GM19238 (cell line): ENCODE results near the gene PEPD.

Experiments used
- DNase-seq: peaks from one replicate; pipeline ENCODE4 v3.0.0; 2011; ENCODE audit warnings: low spot score; ENCODE audit not compliant: insufficient read length

PEPD gene

DNA sequence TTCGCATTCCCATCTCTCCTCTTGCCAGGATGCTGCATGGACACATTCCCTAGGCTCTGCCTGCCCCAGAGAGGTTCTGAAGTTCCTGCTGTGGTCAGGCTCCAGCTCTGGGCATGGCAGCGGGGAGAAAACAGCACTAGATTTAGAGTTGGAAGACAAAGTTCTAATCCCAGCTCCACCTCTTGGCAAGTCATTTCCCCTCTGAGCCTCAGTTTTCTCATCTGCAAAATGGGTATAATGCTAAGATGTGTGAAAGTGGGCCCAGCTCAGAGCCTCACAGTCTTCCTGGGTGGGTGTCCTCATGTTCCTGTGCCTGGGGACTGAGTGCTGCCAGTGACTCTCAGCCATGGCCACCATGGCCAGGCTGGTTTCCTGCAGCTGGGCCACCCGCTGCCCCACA is 9.6 kb downstream of the PEPD start:
- DNase-seq = no peak

- no peak for DNase-seq
These were observed 10.2 kb downstream of the PEPD start for GRCh38 chr19:33511346-33511745.

DNA sequence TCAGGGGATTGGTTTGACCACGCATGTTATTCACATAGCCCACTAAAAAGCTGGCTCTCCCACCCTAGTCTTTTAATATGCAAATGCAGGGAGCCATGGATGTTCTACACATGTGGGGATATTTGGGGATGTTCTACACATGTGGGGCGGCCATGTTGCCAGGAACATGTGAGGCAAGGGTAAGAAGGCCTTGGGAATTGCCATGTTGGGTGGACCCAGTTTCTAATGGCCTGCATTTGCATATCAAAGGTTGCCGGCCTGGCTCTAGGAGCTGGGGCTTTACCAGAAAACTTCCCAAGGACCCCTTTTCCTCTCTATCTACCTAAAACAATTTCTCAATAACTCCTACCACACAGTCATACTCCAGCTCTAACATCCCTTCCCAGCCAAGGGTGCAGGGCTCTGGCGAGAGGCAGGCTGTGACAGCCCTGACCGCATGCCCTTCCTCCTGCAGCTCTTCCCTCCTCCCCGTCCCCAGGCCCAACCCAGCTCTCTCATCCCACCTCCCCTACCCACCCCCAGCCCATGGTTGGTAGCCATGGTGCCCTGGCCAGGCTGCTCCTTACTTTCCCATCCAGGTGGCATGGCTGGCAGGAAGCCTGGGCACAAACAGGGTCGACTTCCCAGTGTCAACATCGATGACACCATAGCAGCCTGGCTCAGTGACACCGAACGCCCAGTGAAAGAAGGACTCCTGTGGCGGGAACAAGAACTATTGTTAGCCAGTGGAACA is 11.0 kb downstream of the PEPD start:
- no peak for DNase-seq

DNA sequence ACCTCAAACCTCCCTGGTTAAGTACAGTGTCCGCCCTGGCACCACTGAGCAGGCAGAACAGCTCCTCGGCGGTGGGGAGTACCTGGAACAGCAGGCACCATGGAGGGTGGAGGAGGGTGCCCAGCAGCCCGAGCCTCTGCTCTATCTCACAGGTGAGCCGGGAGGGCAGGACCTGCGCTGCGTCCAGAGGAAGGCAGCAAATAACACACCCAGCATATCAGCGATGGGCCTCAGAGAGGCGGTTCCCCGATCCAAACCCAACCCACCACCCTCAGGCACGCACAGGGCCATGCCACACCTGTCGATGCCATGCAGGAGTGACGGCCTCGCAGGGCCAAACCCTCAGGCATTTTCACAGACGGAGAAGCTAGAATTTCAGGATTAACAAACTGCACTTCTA is 11.8 kb downstream of the PEPD start:
- no peak for DNase-seq

- no peak for DNase-seq
These were observed 12.5 kb downstream of the PEPD start for GRCh38 chr19:33508941-33509614.

DNA sequence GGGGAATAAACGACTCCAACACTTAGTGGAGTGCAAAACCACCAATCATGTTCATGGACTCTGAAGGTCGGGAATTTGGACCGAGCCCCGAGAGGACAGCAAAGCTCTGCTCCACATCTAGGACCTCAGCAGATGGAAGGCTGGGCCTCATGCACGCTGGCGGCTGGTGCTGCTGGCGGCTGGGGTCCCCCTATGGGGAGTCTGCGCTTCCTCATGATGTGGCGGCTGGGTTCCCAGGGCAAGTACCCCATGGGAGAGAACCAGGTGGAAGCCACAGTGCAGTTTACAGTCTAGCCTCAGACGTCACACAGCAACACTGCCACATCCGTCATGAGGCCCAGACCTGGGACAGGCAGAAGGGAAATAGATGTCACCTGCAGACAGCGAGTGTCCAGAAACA is 13.2 kb downstream of the PEPD start:
- no peak for DNase-seq

- no peak for DNase-seq
These were observed 13.6 kb downstream of the PEPD start for GRCh38 chr19:33508009-33508408.

DNA sequence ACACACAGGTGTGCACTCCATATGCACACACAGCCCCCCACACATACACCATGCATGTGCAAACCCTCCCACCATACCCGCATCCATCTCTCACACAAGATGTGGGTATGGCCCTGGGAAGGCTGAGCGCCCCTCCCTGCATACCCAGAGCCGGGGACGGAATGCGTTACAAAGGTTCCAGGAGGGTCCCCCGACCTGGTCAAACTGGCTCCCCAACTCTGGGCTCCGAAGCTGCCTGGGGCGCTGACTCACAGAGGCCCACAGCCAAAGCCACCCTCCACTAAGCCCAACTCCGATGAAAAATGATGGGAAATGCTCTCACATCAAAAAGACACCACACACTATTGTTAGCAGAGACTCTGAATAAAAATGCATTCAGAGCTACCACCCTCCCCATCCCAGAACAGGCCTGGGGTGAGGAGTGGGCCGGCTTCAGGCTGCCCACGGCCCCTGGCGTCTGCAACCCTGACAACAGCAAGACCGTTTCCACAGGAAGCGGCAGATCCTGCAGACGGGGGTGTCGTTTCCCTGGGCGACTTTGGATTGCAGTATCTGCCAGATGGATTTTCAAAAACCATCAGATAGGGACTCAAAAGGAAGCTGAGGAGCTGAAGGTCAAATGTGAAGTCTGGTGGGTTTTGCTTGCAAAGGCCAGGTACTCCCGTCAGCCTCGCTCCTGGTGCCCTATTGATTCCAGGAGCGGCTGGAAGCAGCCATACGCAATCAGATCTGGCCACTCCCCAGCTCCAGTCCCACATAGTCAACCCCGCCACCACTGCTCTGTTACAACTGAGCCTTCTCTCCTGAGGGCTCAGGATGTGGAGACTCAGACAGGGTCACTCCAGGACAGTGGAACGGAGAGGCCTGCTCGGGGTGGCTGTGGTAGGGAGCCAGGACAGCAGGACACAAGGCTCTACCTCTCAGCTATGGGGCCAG is 14.3 kb downstream of the PEPD start:
- DNase-seq = no peak

GRCh38 chr19:33506498-33506897 is 15.1 kb downstream of the PEPD start:
- no peak for DNase-seq

DNA sequence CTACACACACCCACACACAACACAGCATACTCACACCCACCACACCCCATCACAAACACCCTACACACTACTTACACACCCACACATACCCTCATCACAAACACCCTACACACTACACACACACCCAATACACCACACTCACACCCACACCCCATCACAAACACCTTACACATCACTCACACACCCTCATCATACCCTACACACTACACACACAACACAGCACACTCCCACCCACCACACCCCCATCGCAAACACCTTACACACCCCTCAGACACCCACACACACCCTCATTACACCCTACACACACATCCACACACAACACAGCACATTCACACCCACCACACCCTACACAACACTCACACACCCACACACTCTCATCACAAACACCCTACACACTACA is 15.8 kb downstream of the PEPD start:
- DNase-seq = no peak

GRCh38 chr19:33505148-33505547 is 16.4 kb downstream of the PEPD start:
- no peak for DNase-seq

DNA sequence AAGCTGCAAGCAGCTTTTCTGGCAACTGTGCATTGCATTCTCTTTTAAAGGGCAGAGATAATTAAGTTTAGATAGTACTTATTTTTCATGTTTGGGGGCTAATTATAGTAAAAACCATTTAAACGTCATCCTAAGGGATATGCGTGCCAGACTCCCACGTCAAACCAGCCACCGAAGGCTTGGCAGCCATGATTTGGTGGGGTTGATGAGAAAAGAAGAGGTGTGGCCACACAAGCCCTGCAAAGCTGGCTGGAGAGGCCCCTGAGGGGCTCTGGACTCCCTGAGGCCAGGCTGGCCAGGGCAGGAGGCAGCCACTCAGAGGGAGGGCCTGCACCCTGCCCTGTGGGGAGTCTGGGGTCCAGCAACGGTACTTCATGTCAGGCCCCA is 17.5 kb downstream of the PEPD start:
- DNase-seq = no peak

- DNase-seq = no peak
These were observed 18.0 kb downstream of the PEPD start for GRCh38 chr19:33503433-33504057.

GRCh38 chr19:33503030-33503429 is 18.6 kb downstream of the PEPD start:
- no peak for DNase-seq

GRCh38 chr19:33502521-33502920 is 19.1 kb downstream of the PEPD start:
- DNase-seq = no peak

GRCh38 chr19:33501693-33502356 is 19.8 kb downstream of the PEPD start:
- DNase-seq = no peak

DNA sequence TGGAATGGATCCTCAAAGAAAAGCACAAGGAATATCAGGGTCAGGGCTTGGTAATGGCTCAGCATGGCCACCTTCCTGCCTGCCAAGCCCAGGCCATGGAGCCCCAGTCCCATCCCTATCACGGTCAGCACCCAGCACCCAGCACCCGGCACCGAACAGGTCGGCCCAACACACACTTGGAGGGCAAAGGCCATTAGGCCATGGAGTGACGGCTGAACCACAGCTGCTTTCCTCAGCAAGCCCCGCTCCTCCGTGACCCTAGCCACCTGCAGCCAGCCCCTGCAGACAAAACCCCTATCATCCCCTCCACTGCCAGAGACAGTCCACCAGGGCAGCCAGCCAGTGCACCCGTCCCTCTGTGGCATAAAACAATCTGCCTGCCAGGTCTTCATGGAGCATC is 20.6 kb downstream of the PEPD start:
- no peak for DNase-seq

DNA sequence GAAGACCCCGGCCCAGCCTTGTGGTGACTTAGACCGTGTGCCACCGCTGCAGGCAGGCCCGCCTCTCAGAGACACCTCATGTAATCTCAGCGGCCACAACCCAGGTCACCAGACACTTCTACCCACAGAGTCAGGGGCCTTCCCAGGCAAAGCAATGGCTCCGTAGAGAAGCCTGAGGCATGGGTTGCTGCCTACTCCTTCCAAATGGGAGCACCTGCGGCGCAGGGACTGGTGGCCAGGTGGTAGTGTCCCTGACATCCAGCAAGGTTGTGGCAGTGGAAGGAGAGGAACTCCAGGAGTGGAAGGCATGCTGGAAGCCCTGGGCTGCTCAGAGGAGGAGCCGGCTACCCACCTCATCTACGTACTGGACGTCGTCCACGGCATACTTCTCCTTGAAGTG is 21.0 kb downstream of the PEPD start:
- no peak for DNase-seq

DNA sequence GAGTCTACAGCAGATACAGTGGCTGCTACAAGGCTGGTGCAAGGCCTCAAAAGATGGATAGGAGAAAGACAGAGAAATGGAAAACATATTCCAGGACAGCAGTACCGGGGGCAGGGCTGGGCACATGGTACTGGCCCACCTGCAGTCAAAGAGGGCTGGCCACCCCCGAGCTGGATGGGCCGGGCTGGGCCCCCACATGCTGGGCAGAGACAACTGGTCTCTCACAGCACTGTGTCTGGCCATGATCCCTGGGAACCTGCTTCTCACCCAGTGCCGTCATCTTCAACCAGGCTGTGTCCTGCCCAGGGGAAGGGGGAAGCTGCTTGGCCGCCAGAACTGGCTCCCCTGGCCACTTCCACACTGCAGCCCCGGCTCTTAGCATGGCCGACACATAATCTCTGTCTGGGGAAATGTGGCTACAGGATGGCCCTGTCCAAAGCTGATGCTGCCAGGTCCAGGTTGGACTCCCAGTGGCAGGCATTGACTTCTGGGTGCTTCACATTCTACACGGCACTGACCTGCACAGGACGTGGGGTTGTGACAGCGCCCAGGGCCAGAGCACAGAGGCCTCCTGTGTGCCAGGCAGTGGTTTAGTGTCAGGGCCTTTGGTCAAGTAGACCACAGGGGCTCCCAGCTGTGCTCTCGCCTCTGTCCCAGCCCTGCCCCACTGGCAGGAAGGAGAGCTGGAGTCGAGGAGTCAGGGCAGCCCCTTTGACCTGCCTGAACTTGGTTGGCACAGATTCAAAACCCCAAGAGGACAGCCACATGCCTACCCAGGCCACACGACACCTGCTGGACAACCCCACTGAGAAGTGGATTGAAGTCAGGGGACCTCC is 21.7 kb downstream of the PEPD start:
- no peak for DNase-seq

- DNase-seq = no peak
These were observed 22.3 kb downstream of the PEPD start for GRCh38 chr19:33499248-33499647.
